GM12878 (cell line): Measurements from ENCODE around the gene SPRR5. TPM values are rescaled to one million over a fixed set of nuclear protein-coding genes. Genes with fewer than 3 reads are reported as not detected.

Source experiments
- ATAC-seq: fragments of 200-7000 bp; cut with Tn5 transposase; 3 replicates; pipeline ENCODE4 v1.9.1; 2020; ENCODE audit warnings: mild to moderate bottlenecking, moderate library complexity
- BruUV-seq: library from RNA; stranded (reverse); fragments of 400-500 nt; replicated peaks from 2 replicates; lab custom pipeline; 2021; lab: Mats Ljungman, UMichigan
- CTCF ChIA-PET: fragments of 300-600 bp; sonication (Branson Sonifier 250); formaldehyde crosslinking; extraction: SDS; loops from one replicate; lab custom pipeline; 2021; ENCODE audit warnings: inconsistent platforms; lab: Yijun Ruan, JAX
- POLR2A ChIA-PET: fragments of 350-600 bp; formaldehyde crosslinking; extraction: SDS; loops from one replicate; lab custom pipeline; 2021; ENCODE audit warnings: inconsistent platforms; lab: Charles Lee
- RAD21 ChIA-PET: fragments of 300-600 bp; sonication (Branson Sonifier 250); formaldehyde crosslinking; loops from one replicate; lab custom pipeline; 2023; ENCODE audit warnings: antibody characterized with exemption; ENCODE audit not compliant: unreplicated experiment; lab: Charles Lee
- SMC1A ChIA-PET: fragments of 300-600 bp; sonication (Branson Sonifier 250); formaldehyde crosslinking; loops from one replicate; lab custom pipeline; 2023; ENCODE audit not compliant: unreplicated experiment, uncharacterized antibody; lab: Charles Lee
- DNase-seq: peaks from one replicate; pipeline ENCODE4 v3.0.0-alpha.2; 2011; ENCODE audit warnings: low read depth, low spot score
- FAIRE-seq: peaks from 3 replicates; lab custom pipeline; 2011; peaks lifted over from hg19 to GRCh38; lab: Jason Lieb, UNC
- H2AFZ ChIP-seq: 2 replicates; pipeline ENCODE4 v1.6.0; 2011; ENCODE audit warnings: low read depth, low read length, control low read depth; ENCODE audit not compliant: control insufficient read depth
- H3K27ac ChIP-seq: 2 replicates; pipeline ENCODE4 v1.5.1; 2011; ENCODE audit warnings: control low read depth; ENCODE audit not compliant: control insufficient read depth, insufficient read depth
- H3K27me3 ChIP-seq, 2 experiments: replicated peaks in 1 of 2; 2 replicates each; pipeline versions ENCODE4 v1.6.0 to v1.6.1; 2011; ENCODE audit warnings: low read length in 1 of 2; ENCODE audit not compliant: control insufficient read depth in 2 of 2, insufficient read depth in 2 of 2
- H3K36me3 ChIP-seq, 2 experiments: 2 replicates each; pipeline ENCODE4 v1.5.1; 2011; ENCODE audit warnings: low read length in 1 of 2; ENCODE audit not compliant: control insufficient read depth in 2 of 2, insufficient read depth in 2 of 2
- H3K4me1 ChIP-seq: 2 replicates; pipeline ENCODE4 v1.6.1; 2011; ENCODE audit warnings: mild to moderate bottlenecking, low read length, moderate library complexity, mixed read lengths; ENCODE audit not compliant: control insufficient read depth, insufficient read depth
- H3K4me2 ChIP-seq: 2 replicates; pipeline ENCODE4 v1.6.0; 2011; ENCODE audit warnings: control low read depth; ENCODE audit not compliant: control insufficient read depth, insufficient read depth
- H3K4me3 ChIP-seq: fragments of 200-600 bp; sonication (generic); 2 replicates; pipeline ENCODE4 v1.5.1; 2016
- H3K79me2 ChIP-seq: 2 replicates; pipeline ENCODE4 v1.6.0; 2011; ENCODE audit warnings: low read length; ENCODE audit not compliant: control insufficient read depth, insufficient read depth
- H3K9ac ChIP-seq: 2 replicates; pipeline ENCODE4 v1.8.0; 2011; ENCODE audit warnings: low read length, control low read depth, mixed read lengths; ENCODE audit not compliant: control insufficient read depth, insufficient read depth
- H3K9me3 ChIP-seq: replicated peaks from 3 replicates; pipeline ENCODE4 v1.5.1; 2011; ENCODE audit warnings: mild to moderate bottlenecking, low read length; ENCODE audit not compliant: control insufficient read depth, insufficient read depth
- H4K20me1 ChIP-seq: 2 replicates; pipeline ENCODE4 v1.6.0; 2011; ENCODE audit not compliant: control insufficient read depth, insufficient read depth
- CBX3 ChIP-seq: fragments of 200-600 bp; sonication (generic); IDR thresholded peaks from 2 replicates; pipeline ENCODE4 v1.6.1; 2016; ENCODE audit warnings: low read depth, borderline replicate concordance
- IRF5 ChIP-seq: fragments of 450-650 bp; IDR thresholded peaks from 2 replicates; pipeline ENCODE4 v1.6.1; 2017; ENCODE audit warnings: borderline replicate concordance
- MLLT1 ChIP-seq: fragments of 450-650 bp; IDR thresholded peaks from 2 replicates; pipeline ENCODE4 v1.6.1; 2016; ENCODE audit warnings: mild to moderate bottlenecking
- MYC ChIP-seq: IDR thresholded peaks from 2 replicates; pipeline ENCODE4 v1.6.1; 2011; ENCODE audit warnings: mild to moderate bottlenecking, low read length, moderate library complexity, inconsistent platforms; ENCODE audit not compliant: insufficient read depth, insufficient replicate concordance, insufficient read length, severe bottlenecking
- RAD51 ChIP-seq: fragments of 450-650 bp; IDR thresholded peaks from 2 replicates; pipeline ENCODE4 v1.6.1; 2016; ENCODE audit warnings: moderate library complexity, mild to moderate bottlenecking, inconsistent platforms
- SKIL ChIP-seq: fragments of 450-650 bp; IDR thresholded peaks from 2 replicates; pipeline ENCODE4 v1.6.1; 2017; ENCODE audit warnings: mild to moderate bottlenecking, low read depth, inconsistent platforms; ENCODE audit not compliant: poor library complexity, severe bottlenecking
- SMAD1 ChIP-seq: fragments of 450-650 bp; IDR thresholded peaks from 2 replicates; pipeline ENCODE4 v1.6.1; 2018; ENCODE audit warnings: mild to moderate bottlenecking, low read depth; ENCODE audit not compliant: partially characterized antibody
- SREBF1 ChIP-seq: IDR thresholded peaks from 2 replicates; pipeline ENCODE4 v1.6.1; 2012; ENCODE audit warnings: mild to moderate bottlenecking, low read length
- TBL1XR1 ChIP-seq: IDR thresholded peaks from 2 replicates; pipeline ENCODE4 v1.6.1; 2012; ENCODE audit warnings: low read depth, low read length, improper control_type of control experiment
- TCF3 ChIP-seq: IDR thresholded peaks from 2 replicates; pipeline ENCODE4 v1.6.1; 2012; ENCODE audit warnings: low read depth, mild to moderate bottlenecking, low read length, borderline replicate concordance; ENCODE audit not compliant: insufficient read depth
- WGBS: methylation state at CpG from one replicate; pipeline ENCODE4 v1.1.6; 2016; ENCODE audit warnings: low lambda C conversion rate; ENCODE audit not compliant: insufficient replicate concordance, insufficient coverage; ENCODE audit errors: missing lambda C conversion rate; 5-methylcytosine and 5-hydroxymethylcytosine counted together
- in situ Hi-C: fragments of 300-500 bp; cut with MboI; formaldehyde crosslinking; loops from 9 replicates; pipeline ENCODE4 v1.14.3; 2018; ENCODE audit warnings: mixed read lengths
- intact Hi-C: fragments of 100-400 bp; cut with micrococcal nuclease; formaldehyde crosslinking; loops from one replicate; pipeline ENCODE4 v1.14.2; 2022; ENCODE audit not compliant: unreplicated experiment
- polyA plus RNA-seq, 11 experiments: library from polyadenylated mRNA; depleted of rRNA in 4 of 11; unstranded in 6 of 11; stranded (reverse) in 5 of 11; fragments of >200 nt; fragmentation: Nextera tagmentation in 4 of 11; fragmentation: Illumina TruSeq in 1 of 11; extraction: Ambion mirVana in 4 of 11; extraction: Trizol in 1 of 11; gene quantifications; 1 replicate in 1 of 11; 2 replicates in 10 of 11; pipeline versions ENCODE4 v1.2.1 to v1.2.3, GENCODE V29; 2011 to 2016; ENCODE audit warnings: inconsistent platforms in 2 of 11, missing spikeins in 2 of 11, low read depth in 1 of 11
- total RNA-seq, 4 experiments: library from RNA; depleted of rRNA in 3 of 4; stranded (reverse); fragments of >200 nt in 3 of 4; fragmentation: Illumina TruSeq in 1 of 4; extraction: Trizol in 1 of 4; gene quantifications; 2 replicates each; pipeline versions ENCODE4 v1.2.1 to v1.2.3, GENCODE V29; 2013 to 2021

SPRR5 gene
- total and polyA plus RNA-seq, 10 of the 15 experiments (the other 5 are each of a cell fraction or from before 2014, with no cell fraction given): not detected

GRCh38 chr1:152995842-152996241 is 48.8 kb downstream of the SPRR5 start:
- DNase-seq (no peak), ATAC-seq (no peak), FAIRE-seq (no peak)
- ChIA-PET POLR2A (no interaction called here), RAD21 (no interaction called here), SMC1A (no interaction called here), CTCF (no interaction called here)
- 0% methylated on average over 1 of the region's 1 CpG for WGBS
- Histone ChIP-seq H3K27me3 (no peaks in the 10 kb centered on the region; a peak in 1 of 4 replicates), H3K4me3 (no peak overlapping the region), H3K9ac (no peak overlapping the region), H2AFZ (no peak overlapping the region), H3K4me1 (no peaks in the 10 kb centered on the region), H3K79me2 (no peaks in the 10 kb centered on the region), H4K20me1 (no peaks in the 10 kb centered on the region), H3K9me3 (no peaks in the 10 kb centered on the region), H3K4me2 (no peak overlapping the region), H3K27ac (no peak overlapping the region), H3K36me3 (no peaks in the 10 kb centered on the region)
- TF ChIP-seq IRF5 (no peak), SMAD1 (no peak), CBX3 (no peak)
- intact Hi-C loops: no loop called here
- no TSS peak for BruUV-seq
- in situ Hi-C loops: no loop called here

DNA sequence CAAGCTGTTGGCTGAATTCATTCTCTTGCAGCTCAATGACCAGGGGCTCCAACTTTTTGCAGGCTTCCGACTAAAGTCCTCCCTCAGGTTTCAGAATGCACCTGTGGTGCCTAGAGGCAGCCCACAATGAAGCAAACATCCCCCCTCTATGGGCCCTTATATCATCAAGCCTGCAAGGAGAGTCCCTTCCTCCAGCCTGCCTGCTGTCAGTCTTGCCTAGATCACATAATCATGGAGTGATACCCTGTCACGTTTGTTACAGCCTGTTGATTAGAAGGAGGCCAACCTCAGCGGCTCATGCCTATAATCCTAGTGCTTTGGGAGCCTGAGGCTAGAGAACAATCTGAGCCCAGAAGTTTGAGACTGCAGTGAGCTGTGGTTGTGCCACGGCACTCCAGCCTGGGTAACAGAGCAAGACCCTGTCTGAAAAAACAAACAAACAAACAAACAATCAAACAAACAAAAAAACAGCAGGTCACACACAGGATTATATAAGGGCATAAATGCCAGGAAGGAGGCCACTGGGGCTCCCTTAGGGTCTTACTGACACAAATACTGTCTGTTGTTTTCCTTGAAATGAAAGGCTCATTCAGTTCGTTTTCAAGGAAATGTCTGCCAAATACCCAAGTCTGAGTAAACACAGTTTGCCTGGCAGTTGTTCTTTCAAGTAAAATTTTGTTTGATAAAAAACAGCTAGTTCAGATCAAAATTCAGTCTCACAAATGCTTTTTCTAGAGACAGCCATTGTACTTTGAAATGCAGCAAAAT is 49.8 kb downstream of the SPRR5 start:
- H3K79me2 ChIP-seq: no peaks in the 10 kb centered on the region
- RAD21 ChIA-PET: no interaction called here
- ATAC-seq: no peak
- no peak overlapping the region for H3K27ac ChIP-seq
- CTCF ChIA-PET: no interaction called here
- intact Hi-C loops: no loop called here
- H4K20me1 ChIP-seq: no peaks in the 10 kb centered on the region
- SMC1A ChIA-PET: no interaction called here
- no peaks in the 10 kb centered on the region; a peak in 1 of 4 replicates for H3K27me3 ChIP-seq
- no peak overlapping the region for H3K9ac ChIP-seq
- DNase-seq: no peak
- H3K4me2 ChIP-seq: no peak overlapping the region
- H2AFZ ChIP-seq: no peak overlapping the region
- H3K4me1 ChIP-seq: no peaks in the 10 kb centered on the region
- no peaks in the 10 kb centered on the region for H3K9me3 ChIP-seq
- BruUV-seq: no TSS peak
- in situ Hi-C loops: no loop called here
- 7% methylated on average over 5 of the region's 5 CpGs for WGBS
- POLR2A ChIA-PET: no interaction called here
- H3K36me3 ChIP-seq: no peaks in the 10 kb centered on the region
- no peak overlapping the region for H3K4me3 ChIP-seq
- no peak for FAIRE-seq
- TF ChIP-seq MLLT1 (no peak), TCF3 (no peak), TBL1XR1 (no peak), SKIL (no peak), RAD51 (no peak), MYC (no peak), SREBF1 (no peak)
